Effector memory CD8-positive, alpha-beta T cell (primary cell): Measurements from ENCODE around the gene SNX25.

Experiments used
- ATAC-seq: fragments of 150-1000 bp; cut with Tn5 transposase; replicated peaks from 2 replicates; pipeline ENCODE4 v1.10.0; 2021; ENCODE audit warnings: mild to moderate bottlenecking, moderate library complexity
- DNase-seq, 3 experiments: peaks; one replicate each; pipeline ENCODE4 v3.0.0; 2021
- H3K27ac Mint-ChIP-seq, 2 donors: one replicate each; pipeline ENCODE4 v1.8.0; 2022; ENCODE audit warnings: mild to moderate bottlenecking in 2 of 2, mixed read lengths in 2 of 2, moderate library complexity in 2 of 2
- H3K27me3 Mint-ChIP-seq, 2 donors: one replicate each; pipeline ENCODE4 v1.8.0; 2022; ENCODE audit warnings: mixed read lengths in 2 of 2
- H3K36me3 Mint-ChIP-seq: one replicate; pipeline ENCODE4 v1.8.0; 2022; ENCODE audit warnings: mild to moderate bottlenecking, moderate library complexity, mixed read lengths; ENCODE audit not compliant: insufficient read depth
- H3K4me1 Mint-ChIP-seq, 2 donors: one replicate each; pipeline ENCODE4 v1.8.0; 2022; ENCODE audit warnings: low read depth in 2 of 2, mixed read lengths in 2 of 2
- H3K4me3 Mint-ChIP-seq, 2 donors: one replicate each; pipeline ENCODE4 v1.8.0; 2022; ENCODE audit warnings: mild to moderate bottlenecking in 2 of 2, mixed read lengths in 2 of 2, moderate library complexity in 2 of 2
- H3K9me3 Mint-ChIP-seq, 2 donors: one replicate each; pipeline ENCODE4 v1.8.0; 2022; ENCODE audit warnings: mixed read lengths in 2 of 2

Gene SNX25

DNA sequence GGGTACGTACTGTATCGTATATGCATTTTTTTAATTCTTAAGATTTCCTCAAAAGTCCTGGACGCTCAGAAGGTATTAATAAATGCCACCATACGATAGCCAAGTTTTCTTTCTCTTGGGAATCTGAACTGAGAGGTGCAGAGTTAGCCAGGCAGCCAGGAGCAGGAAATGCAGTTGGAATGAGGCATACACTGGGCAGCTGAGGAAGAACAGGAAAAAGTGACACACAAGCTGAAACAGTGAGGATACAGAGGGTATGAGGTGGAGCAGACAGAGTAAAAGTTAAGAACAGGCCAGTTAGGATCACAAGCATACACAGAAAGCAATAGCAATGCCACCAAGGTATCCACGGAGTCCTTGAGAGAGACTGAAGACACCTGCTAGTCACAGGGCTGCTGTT, 203.0 kb downstream of the SNX25 start:
- ATAC-seq (no peak), DNase-seq (no peak)
- no peak overlapping the region for H3K27ac Mint-ChIP-seq
- H3K9me3 Mint-ChIP-seq, result no peaks in the 10 kb centered on the region
- no peaks in the 10 kb centered on the region for H3K27me3 Mint-ChIP-seq
- H3K4me3 Mint-ChIP-seq, result no peak overlapping the region
- no peaks in the 10 kb centered on the region for H3K4me1 Mint-ChIP-seq
- peaks cover 27% of the 10 kb centered on the region for H3K36me3 Mint-ChIP-seq
